Pancreas (tissue), 10 donors: ENCODE data around the gene SERINC5. TPM values are rescaled to one million over a fixed set of nuclear protein-coding genes. Genes with fewer than 3 reads are reported as not detected.
A peak's percentile ranks its signal among the peaks of the same experiment; 100 is the strongest.

ENCODE experiments used
- ATAC-seq, 4 donors: fragments of 200-7000 bp; cut with Tn5 transposase; one replicate each; pipeline versions ENCODE4 v1.8.0 to v1.9.1; 2020; ENCODE audit warnings: mild to moderate bottlenecking in 4 of 4, moderate library complexity in 4 of 4
- DNase-seq, 6 donors: peaks; one replicate each; pipeline ENCODE4 v3.0.0-alpha.2; 2020
- FAIRE-seq: peaks from 2 replicates; lab custom pipeline; 2012; peaks lifted over from hg19 to GRCh38; lab: Jason Lieb, UNC
- H3K27ac ChIP-seq, 4 donors: fragments of 200-600 bp; sonication (generic); 1 replicate in 3 of 4; 2 replicates in 1 of 4; pipeline versions ENCODE4 v1.5.0 to v1.8.0; 2020
- H3K27me3 ChIP-seq, 4 donors: fragments of 200-600 bp; one replicate each; pipeline ENCODE4 v1.8.0; 2021
- H3K36me3 ChIP-seq, 3 donors: fragments of 200-600 bp; sonication (generic) in 1 of 3; one replicate each; pipeline versions ENCODE4 v1.5.0 to v1.8.0; 2020 to 2021
- H3K4me1 ChIP-seq, 3 donors: fragments of 200-600 bp; one replicate each; pipeline ENCODE4 v1.8.0; 2021
- H3K4me3 ChIP-seq, 4 donors: fragments of 200-600 bp; sonication (generic) in 2 of 4; one replicate each; pipeline versions ENCODE4 v1.5.0 to v1.8.0; 2020 to 2021
- H3K9me3 ChIP-seq, 4 donors: fragments of 200-600 bp; one replicate each; pipeline ENCODE4 v1.8.0; 2021
- CTCF ChIP-seq, 4 donors: fragments of 200-600 bp; sonication (generic) in 3 of 4; IDR thresholded peaks; one replicate each; pipeline versions ENCODE4 v1.5.0 to v1.8.0; 2021; ENCODE audit warnings: antibody characterized with exemption in 4 of 4
- WGBS, 2 donors: extraction: QIAGEN DNeasy Blood & Tissue Kit; methylation state at CpG; one replicate each; pipeline ENCODE4 v1.1.7; 2013; 5-methylcytosine and 5-hydroxymethylcytosine counted together
- intact Hi-C, 3 donors: fragments of 100-400 bp; cut with DNase I; formaldehyde crosslinking; loops; one replicate each; pipeline versions ENCODE4 v1.11.1 to v1.14.2; 2022
- polyA plus RNA-seq, 2 donors: library from polyadenylated mRNA; stranded (reverse); fragments of 200-250 nt; gene quantifications; one replicate each; pipeline ENCODE4 v1.2.3, GENCODE V29; 2013
- total RNA-seq, 6 donors: library from RNA; stranded (reverse); fragmentation: NEBNext Ultra II Directional in 4 of 6; extraction: Animal tissue kit (Norgen Biotek cat#: 25700) in 4 of 6; gene quantifications; one replicate each; pipeline versions ENCODE4 v1.2.1 to v1.2.4, GENCODE V29; 2021 to 2023
- donor health status: healthy with polysubstance abuse.
- donor health status: DM: no; HTN: no; CAD: no; lungs with moderate emphysema.
- donor health status: DM: no; HTN: no; CAD: no.
- donor health status: control.
- donor health status: control.
- donor health status: Bipolar disorder and iron deficiency.
- donor health status: DM: yes; HTN: yes; CAD: no.
- donor health status: DM: no; HTN: no; CAD: no.
- donor health status: DM: no; HTN: no; CAD: no.
- donor health status: DM: yes; HTN: yes; CAD: no.

Gene SERINC5
- total and polyA plus RNA-seq, 8 donors: 3.7 to 43.2 (median 14.8) TPM

DNA sequence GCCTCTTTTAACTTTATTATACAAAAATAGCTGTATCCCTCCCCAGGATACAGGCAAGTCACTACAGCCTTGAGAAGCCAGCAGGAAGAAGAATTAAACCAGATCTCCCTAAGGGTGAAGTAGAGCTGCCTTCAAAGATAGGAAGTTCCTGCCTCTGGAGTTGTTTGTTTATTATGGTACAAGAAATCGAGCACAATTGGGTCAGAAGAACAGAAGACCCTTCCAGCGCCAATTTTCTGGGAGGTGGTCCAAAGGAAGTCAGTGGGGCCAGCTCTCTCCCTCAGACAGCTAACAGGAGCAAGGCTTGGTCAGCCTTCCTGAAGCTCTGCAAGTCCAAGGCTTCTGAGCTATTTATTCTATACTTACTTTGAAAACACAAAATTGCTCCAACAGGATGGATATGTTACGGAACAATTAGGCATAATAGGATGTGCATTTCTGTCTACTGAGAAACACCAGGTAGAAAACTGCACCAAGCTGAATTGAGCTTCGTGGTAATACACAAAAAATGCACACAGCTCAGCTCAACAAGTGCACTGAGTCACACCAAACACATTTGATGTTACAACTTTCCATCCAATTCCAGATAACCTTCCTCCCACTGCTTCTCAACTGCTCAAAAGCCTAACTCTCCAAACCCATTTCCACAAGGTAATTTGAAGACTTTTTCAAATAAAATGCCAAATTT, 16.0 kb downstream of the SERINC5 start:
- WGBS, 2 donors: 49 to 51% methylated on average over 4 of the region's 4 CpGs
- DNase-seq (no peak), FAIRE-seq (no peak), ATAC-seq (peak in 2 of 4 donors; percentile 4 to 9)
- H3K27ac ChIP-seq: peak overlapping the region in 2 of 4 donors; percentile 65 to 73
- H3K27me3 ChIP-seq: no peaks in the 10 kb centered on the region
- no peaks in the 10 kb centered on the region for H3K9me3 ChIP-seq
- H3K4me1 ChIP-seq: peaks cover 0 to 20% (median 13%) of the 10 kb centered on the region in 3 donors
- H3K36me3 ChIP-seq: no peaks in the 10 kb centered on the region
- no peak for TF ChIP-seq CTCF (IDR thresholded peaks at IDR 0.05)
- no peak overlapping the region for H3K4me3 ChIP-seq
- intact Hi-C loops: no loop called here

DNA sequence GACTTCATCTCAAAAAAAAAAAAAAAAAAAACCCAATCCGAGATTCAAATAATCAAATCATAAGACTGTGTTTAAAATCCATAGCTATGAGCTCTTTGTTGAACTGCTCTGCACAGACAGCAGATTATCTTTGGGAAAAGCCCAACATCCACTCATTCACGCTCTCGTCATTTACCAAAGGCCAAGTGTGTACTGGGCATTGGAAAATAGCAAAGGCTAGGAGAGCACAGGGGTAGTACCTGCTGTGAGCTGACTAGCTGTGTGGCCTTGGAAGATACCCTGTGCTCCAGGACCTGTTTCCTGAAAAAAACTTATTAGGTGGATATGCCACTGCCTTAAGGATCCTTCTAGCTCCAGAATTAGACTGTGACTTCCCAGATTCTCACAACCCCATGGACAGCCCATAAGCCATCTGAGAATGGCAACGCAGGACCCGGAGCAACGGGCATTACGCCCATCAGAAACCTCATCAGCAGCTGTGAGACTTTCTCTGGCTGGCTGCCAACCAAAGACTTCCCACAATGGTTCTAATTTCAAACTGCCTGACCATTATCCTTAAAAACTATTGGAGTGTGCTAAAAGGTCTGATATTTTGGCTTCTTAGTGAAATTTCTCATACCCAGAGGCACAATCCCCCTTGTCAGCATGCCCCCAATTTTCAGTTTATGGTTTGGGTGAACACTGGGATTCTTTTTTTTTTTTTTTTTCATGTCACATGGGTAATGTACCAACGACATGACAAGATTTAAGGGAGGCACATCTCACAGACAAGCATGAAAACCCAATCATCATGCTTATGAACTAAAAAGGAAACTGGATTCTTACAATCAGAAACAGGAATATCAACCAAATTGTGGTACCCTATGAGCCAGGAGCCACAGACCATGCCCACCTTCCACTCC, 16.8 kb downstream of the SERINC5 start:
- Histone ChIP-seq H3K36me3 (no peaks in the 10 kb centered on the region), H3K27me3 (no peaks in the 10 kb centered on the region), H3K27ac (peak overlapping the region in 3 of 4 donors; percentile 42 to 73 (median 65)), H3K4me1 (peaks cover 0 to 20% (median 13%) of the 10 kb centered on the region in 3 donors), H3K4me3 (no peak overlapping the region), H3K9me3 (no peaks in the 10 kb centered on the region)
- FAIRE-seq: no peak
- TF ChIP-seq CTCF (IDR thresholded peaks at IDR 0.05): no peak
- intact Hi-C loops: no loop called here
- ATAC-seq: peak; percentile 89 to 96 (median 90)
- DNase-seq: peak; percentile 70 to 84 (median 78)
- 8 to 12% methylated on average over 8 of the region's 8 CpGs for WGBS, 2 donors

DNA sequence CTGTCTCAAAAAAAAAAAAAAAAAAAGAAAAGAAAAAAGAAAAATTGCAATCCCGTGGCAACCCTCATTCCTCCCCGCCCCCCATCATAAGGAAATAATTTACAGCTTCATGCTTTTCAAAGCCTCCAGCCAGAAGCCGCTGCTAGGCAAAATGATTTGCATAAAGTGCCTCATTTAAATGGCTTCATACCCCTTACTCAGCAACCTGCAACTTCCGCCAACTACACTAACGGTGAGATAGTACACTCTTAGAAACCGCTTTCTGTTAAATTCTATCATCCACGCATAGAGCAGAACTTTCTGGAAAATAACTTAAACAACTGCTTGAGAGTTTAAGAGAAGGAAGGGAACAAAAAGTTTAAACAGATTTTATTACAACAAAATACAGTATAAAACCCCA, 17.8 kb downstream of the SERINC5 start:
- WGBS, 2 donors: 62 to 64% methylated on average over 7 of the region's 7 CpGs
- H3K4me1 ChIP-seq: peaks cover 0 to 20% (median 13%) of the 10 kb centered on the region in 3 donors
- H3K27ac ChIP-seq: peak overlapping the region in 2 of 4 donors; percentile 65 to 73
- FAIRE-seq (no peak), ATAC-seq (peak in 3 of 4 donors; percentile 25 to 33 (median 26)), DNase-seq (no peak)
- no peaks in the 10 kb centered on the region for H3K27me3 ChIP-seq
- intact Hi-C loops: no loop called here
- no peak for TF ChIP-seq CTCF (IDR thresholded peaks at IDR 0.05)
- no peak overlapping the region for H3K4me3 ChIP-seq
- H3K36me3 ChIP-seq: no peaks in the 10 kb centered on the region
- H3K9me3 ChIP-seq: no peaks in the 10 kb centered on the region

DNA sequence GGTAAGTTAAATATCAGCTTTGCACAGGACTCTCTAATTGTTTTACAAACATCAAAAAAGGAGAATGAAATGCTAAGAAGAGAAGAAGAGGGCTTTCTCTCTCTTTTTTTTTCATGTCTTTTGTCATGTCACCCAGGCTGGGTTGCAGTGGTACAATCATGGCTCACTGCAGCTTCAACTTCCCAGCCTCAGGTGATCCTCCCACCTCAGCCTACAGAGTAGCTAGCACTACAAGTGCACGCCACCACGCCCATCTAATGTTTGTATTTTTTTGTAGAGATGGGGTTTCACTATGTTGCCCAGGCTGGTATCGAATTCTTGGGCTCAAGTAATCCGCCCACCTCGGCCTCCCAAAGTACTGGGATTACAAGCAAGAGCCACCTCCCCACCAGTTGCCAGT, 18.6 kb downstream of the SERINC5 start:
- no peak for DNase-seq
- FAIRE-seq: no peak
- 97% methylated on average over 5 of the region's 5 CpGs for WGBS, 2 donors
- H3K27ac ChIP-seq: no peak overlapping the region
- intact Hi-C loops: no loop called here
- TF ChIP-seq CTCF (IDR thresholded peaks at IDR 0.05): no peak
- H3K27me3 ChIP-seq: no peaks in the 10 kb centered on the region
- H3K9me3 ChIP-seq: no peaks in the 10 kb centered on the region
- no peak overlapping the region for H3K4me3 ChIP-seq
- peaks cover 0 to 20% (median 13%) of the 10 kb centered on the region in 3 donors for H3K4me1 ChIP-seq
- no peaks in the 10 kb centered on the region for H3K36me3 ChIP-seq
- no peak for ATAC-seq
